ENCODE measurements around the gene ZNF433.
A peak's percentile ranks its signal among the peaks of the same experiment; 100 is the strongest.
"Not testable (repeated sequence)": the region's sequence is repeated elsewhere in the genome, so short reads cannot be mapped to it uniquely, and the experiment has no call there.

ZNF433 gene

GRCh38 chr19:12035220-12036172 lies at the start of gene ZNF433:
Gene ZNF433 (minus strand): TSS chr19:12035679. CDS start chr19:12035539, 140 bp downstream.
- Histone ChIP-seq H3K27ac (peak within 1 kb of the TSS; percentile 76), H3K36me3 (replicated peaks) (no peaks in the 10 kb centered on the region), H3K27me3 (replicated peaks) (no peaks in the 10 kb centered on the region), H3K4me3 (ENCODE audit: low read depth, low read length) (peak within 1 kb of the TSS; percentile 80)
- peak; percentile 90 for DNase-seq
- TF ChIP-seq, protein P1, sequence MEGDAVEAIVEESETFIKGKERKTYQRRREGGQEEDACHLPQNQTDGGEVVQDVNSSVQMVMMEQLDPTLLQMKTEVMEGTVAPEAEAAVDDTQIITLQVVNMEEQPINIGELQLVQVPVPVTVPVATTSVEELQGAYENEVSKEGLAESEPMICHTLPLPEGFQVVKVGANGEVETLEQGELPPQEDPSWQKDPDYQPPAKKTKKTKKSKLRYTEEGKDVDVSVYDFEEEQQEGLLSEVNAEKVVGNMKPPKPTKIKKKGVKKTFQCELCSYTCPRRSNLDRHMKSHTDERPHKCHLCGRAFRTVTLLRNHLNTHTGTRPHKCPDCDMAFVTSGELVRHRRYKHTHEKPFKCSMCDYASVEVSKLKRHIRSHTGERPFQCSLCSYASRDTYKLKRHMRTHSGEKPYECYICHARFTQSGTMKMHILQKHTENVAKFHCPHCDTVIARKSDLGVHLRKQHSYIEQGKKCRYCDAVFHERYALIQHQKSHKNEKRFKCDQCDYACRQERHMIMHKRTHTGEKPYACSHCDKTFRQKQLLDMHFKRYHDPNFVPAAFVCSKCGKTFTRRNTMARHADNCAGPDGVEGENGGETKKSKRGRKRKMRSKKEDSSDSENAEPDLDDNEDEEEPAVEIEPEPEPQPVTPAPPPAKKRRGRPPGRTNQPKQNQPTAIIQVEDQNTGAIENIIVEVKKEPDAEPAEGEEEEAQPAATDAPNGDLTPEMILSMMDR (IDR thresholded peaks at IDR 0.05; ENCODE audit: low read depth, low read length, missing control alignments), result no peak
- in situ Hi-C loops (cut with HindIII; ENCODE audit: low pct_ligation_motif_present, low sequenced_read_pairs), result no loop called here

- H3K4me3 ChIP-seq (ENCODE audit: low read depth, low read length); H3K27ac ChIP-seq; in situ Hi-C loops (cut with HindIII; ENCODE audit: low pct_ligation_motif_present, low sequenced_read_pairs); DNase-seq; H3K36me3 ChIP-seq (replicated peaks); H3K27me3 ChIP-seq (replicated peaks): not testable (repeated sequence)
These were observed 47.9 kb upstream of the ZNF433 start for GRCh38 chr19:12083336-12083735.

- H3K36me3 ChIP-seq (replicated peaks), result peaks cover 33% of the 10 kb centered on the region
- TF ChIP-seq, protein P1 (IDR thresholded peaks at IDR 0.05; ENCODE audit: low read depth, low read length, missing control alignments), result no peak
- H3K27me3 ChIP-seq (replicated peaks), result no peaks in the 10 kb centered on the region
- no peak overlapping the region for H3K4me3 ChIP-seq (ENCODE audit: low read depth, low read length)
- H3K27ac ChIP-seq, result no peak overlapping the region
- DNase-seq, result no peak
- in situ Hi-C loops (cut with HindIII; ENCODE audit: low pct_ligation_motif_present, low sequenced_read_pairs), result no loop called here
These were observed 41.9 kb upstream of the ZNF433 start for GRCh38 chr19:12077375-12077774.

- H3K4me3 ChIP-seq (ENCODE audit: low read depth, low read length); H3K27ac ChIP-seq; DNase-seq; in situ Hi-C loops (cut with HindIII; ENCODE audit: low pct_ligation_motif_present, low sequenced_read_pairs); H3K27me3 ChIP-seq (replicated peaks): not testable (repeated sequence)
- H3K36me3 ChIP-seq (replicated peaks), result peaks cover 33% of the 10 kb centered on the region
These were observed 40.9 kb upstream of the ZNF433 start for GRCh38 chr19:12076331-12076730.

DNA sequence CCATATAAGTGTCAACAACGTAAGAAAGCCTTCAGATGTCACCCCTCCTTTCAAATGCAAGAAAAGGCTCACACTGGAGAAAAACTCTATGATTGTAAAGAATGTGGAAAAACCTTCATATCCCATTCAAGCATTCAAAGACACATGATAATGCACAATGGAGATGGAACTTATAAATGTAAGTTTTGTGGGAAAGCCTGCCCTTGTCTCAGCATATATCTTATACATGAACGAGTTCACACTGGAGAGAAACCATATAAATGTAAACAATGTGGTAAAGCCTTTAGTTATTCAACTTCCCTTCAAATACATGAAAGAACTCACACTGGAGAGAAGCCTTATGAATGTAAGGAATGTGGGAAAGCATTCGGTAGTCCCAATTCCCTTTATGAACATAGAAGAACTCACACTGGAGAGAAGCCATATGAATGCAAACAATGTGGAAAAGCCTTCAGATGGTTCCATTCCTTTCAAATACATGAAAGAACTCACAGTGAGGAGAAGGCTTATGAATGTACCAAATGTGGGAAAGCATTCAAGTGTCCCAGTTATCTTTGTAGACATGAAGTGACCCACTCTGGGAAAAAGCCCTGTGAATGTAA lies 40.2 kb upstream of the ZNF433 start:
- Histone ChIP-seq H3K27ac (no peak overlapping the region), H3K36me3 (replicated peaks) (peaks cover 33% of the 10 kb centered on the region), H3K4me3 (ENCODE audit: low read depth, low read length) (no peak overlapping the region), H3K27me3 (replicated peaks) (no peaks in the 10 kb centered on the region)
- DNase-seq, result no peak
- TF ChIP-seq, protein P1 (IDR thresholded peaks at IDR 0.05; ENCODE audit: low read depth, low read length, missing control alignments), result no peak
- in situ Hi-C loops (cut with HindIII; ENCODE audit: low pct_ligation_motif_present, low sequenced_read_pairs), result no loop called here

- TF ChIP-seq, protein P1 (IDR thresholded peaks at IDR 0.05; ENCODE audit: low read depth, low read length, missing control alignments), result no peak
- Histone ChIP-seq H3K36me3 (replicated peaks) (no peaks in the 10 kb centered on the region), H3K4me3 (ENCODE audit: low read depth, low read length) (peak within 1 kb of the TSS; percentile 89), H3K27me3 (replicated peaks) (no peaks in the 10 kb centered on the region), H3K27ac (peak within 1 kb of the TSS; percentile 65)
- DNase-seq, result peak; percentile 89
- in situ Hi-C loops (cut with HindIII; ENCODE audit: low pct_ligation_motif_present, low sequenced_read_pairs), result no loop called here
These were observed 29.4 kb upstream of the ZNF433 start, which contains the start of gene ZNF844 for GRCh38 chr19:12064590-12065538. Gene ZNF844 (plus strand): TSS chr19:12064731. CDS start chr19:12064874, 143 bp downstream.

All from brain microvascular endothelial cell (primary cell).